ENCODE measurements around the gene ZSCAN21.

The ZSCAN21 gene

DNA sequence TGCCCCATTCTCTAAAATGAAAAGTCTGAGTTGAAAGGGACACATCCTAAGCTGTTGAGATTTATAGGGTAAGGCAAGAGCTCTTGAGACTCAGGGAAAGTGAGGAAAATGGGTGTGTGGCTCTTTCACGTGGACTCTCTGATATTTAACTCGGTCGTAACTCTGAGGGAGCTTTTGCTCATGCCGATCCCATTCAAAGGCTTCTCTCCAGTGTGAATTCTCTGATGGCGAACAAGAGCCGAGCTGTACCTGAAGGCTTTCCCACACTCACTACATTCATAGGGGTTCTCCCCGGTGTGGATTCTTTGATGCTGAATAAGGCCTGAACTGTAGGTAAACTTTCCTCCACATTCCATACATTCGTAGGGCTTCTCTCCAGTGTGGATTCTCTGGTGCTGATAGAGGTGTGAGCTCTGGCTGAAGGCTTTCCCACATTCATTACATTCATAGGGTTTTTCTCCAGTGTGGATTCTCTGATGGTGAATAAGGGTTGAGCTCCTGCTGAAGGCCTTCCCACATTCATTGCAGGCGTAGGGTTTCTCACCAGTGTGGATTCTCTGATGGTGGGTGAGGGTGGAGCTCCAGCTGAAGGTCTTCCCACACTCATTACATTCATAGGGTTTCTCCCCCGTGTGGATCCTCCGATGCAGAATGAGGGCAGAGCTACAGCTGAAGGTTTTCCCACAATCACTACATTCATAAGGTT lies 21.6 kb downstream of the ZSCAN21 start:
- H3K27ac ChIP-seq: no peak overlapping the region
- DNase-seq (ENCODE audit: low read depth, low spot score): no peak

DNA sequence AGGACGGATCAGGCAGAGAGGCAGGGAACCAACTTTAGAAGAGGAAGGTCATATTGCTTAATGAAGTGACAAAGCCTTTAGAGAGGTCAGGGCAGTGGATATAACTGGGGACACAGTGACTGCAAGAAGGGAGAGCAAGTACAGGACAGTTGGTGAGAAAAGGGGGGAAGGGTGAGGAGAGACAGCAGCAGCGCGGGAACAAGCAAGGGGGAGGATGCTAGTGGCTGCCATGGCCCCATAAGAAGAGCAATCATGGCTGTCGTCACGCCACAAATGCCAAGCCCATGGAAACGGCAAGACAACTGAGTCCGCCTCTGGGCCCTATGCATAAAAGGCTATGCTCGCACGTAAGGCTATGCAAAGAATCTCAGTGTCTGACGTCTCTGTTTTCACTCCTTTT lies 22.9 kb downstream of the ZSCAN21 start:
- no peak overlapping the region for H3K27ac ChIP-seq
- no peak for DNase-seq (ENCODE audit: low read depth, low spot score)

DNA sequence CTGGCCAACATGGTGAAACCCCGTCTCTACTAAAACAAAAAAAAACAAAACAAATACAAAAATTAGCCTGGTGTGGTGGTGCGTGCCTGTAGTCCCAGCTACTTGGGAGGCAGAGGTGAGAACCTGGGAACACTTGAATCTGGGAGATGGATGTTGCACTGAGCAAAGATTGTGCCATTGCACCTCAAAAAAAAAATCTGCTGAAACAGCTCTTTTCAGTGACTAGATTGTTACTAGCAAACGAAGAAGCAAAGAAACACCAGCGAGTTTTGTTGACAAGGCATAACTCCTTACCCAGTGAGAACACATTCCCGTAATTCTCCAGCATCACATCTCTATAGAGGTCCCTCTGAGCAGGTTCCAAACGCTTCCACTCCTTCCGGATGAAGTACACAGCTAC lies 25.3 kb downstream of the ZSCAN21 start:
- DNase-seq (ENCODE audit: low read depth, low spot score): no peak

DNA sequence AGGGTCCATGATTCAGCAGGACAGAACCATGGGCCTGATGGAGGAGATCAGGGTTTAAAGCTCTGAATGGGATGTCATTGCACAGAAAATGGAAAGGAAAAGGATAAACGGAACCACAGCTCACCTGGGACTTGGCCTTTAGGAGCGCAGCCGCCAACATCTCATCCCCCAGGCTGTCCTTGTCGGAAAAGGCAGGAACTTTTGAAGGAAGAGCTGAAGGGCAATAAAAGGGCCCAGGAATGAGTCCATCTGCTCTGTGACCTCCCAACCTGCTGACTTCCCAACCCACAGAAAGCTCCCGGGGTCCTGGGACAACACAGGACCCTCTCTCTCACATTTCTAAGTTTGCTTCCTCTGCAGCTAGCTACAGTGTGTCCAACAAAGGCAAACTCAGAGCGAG lies 25.8 kb downstream of the ZSCAN21 start:
- no peak overlapping the region for H3K27ac ChIP-seq
- no peak for DNase-seq (ENCODE audit: low read depth, low spot score)

More for the DNA sequence above, 25.3 kb downstream of the ZSCAN21 start:
- H3K27ac ChIP-seq: no peak overlapping the region

DNA sequence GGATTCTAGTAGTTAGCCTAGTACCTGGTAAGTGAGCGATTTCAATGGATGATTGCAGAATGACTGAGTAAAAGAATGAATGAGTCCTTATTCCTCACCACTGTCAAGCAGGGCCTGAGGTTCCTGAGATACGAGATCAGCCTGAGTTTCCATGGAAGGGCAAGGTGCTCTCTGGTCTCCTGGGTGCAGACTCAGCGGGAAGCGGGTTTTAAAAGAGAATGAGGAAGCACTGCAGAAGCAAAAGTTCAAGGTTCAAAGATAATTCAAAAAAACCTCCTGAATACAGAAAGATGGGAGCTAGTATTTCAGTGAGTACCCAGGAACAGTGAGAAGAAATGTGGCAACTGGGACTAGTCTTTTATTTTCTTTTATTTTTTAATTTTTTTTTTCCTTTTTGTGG lies 27.6 kb downstream of the ZSCAN21 start:
- DNase-seq (ENCODE audit: low read depth, low spot score): no peak
- H3K27ac ChIP-seq: no peak overlapping the region

DNA sequence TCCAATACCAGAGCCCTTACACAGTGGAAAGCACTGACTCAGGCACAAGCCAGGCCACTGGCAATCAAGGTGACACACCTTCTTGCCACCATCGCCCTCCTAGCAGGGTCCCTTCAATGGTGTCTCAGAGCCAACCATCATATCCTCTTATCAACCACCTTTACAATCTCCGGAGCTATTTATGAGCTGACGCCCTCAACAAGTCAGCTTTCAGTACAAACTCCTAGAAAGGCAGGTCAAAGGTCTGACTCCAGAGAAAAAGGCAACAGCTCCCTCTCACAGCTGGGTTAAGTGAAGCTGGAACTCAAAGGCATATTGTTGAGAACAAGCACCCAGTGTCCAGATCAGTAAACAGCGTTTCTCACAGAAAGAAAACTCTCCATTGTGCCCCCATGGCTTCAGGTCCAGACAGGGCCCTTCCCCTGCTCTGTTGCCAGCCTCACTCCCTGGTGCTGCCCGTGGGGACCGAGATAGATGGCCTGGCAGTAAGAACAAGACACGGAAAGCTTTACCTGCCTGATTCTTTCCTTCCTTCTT lies 29.5 kb downstream of the ZSCAN21 start:
- no peak overlapping the region for H3K27ac ChIP-seq
- no peak for DNase-seq (ENCODE audit: low read depth, low spot score)

DNA sequence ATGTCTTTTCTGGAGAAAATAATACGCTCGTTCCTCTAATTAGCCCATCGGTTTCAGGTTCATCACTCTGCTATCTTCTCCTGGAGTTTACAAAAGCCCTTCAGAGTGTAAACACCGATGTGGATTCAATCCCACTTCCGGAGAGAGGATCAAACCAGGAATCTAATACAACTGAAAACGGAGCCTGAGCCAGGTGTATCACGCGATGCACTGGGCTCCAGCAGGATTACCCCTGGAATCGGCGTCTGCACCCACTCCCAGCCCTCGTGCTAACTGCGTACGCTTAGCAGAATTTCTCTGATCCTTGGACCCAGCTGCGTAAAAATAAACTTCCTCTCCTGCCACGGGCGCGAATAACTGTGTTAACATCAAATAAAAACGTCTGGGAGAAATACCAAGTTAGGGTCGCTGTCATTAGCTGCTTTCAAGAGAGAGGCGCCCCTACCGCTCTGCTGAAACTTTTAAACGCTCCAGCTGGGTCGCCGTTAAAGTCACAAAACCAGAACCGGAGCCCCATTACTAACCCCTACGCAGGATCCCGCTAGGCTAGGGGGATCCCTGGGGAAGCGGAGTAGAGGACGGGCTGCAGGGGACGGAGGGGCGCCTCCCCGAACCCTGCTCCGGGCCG lies 31.4 kb downstream of the ZSCAN21 start:
- DNase-seq (ENCODE audit: low read depth, low spot score): no peak
- peak overlapping the region; percentile 59 for H3K27ac ChIP-seq

DNA sequence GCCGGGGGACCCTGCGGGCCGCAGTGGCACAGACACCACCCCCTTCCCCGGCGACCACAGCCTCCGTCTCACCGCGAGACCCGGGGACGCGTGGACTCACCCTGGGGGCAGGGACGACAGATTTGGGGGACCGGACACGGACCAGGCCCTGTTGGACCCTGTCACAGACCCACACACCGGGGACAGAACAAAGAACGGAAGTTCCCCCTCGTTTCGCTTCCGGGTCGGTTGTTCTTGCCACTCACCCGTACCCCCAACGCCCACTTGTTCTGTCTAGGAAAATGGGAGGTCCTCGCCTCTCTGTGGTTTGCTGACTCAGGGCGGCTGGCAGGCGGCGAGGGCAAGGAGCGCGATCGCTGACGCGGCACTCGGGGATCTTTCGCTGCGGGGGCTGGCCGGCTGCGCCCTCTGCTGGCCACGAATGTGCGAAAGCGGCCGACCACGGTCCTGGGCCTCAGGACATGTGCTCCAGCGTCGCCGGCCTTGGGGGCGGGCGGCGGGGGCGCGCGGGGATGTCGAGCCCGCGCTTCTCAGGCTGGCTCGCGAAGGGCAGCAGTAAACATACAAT lies 32.0 kb downstream of the ZSCAN21 start, which contains the start of gene ZNF3:
Gene ZNF3, minus strand, starts transcription at position 189 of the 568 bp plus-strand sequence. CDS start 4,366 bp downstream, outside the sequence.
- peak; percentile 92 for DNase-seq (ENCODE audit: low read depth, low spot score)
- H3K27ac ChIP-seq: peak within 1 kb of the TSS; percentile 59

DNA sequence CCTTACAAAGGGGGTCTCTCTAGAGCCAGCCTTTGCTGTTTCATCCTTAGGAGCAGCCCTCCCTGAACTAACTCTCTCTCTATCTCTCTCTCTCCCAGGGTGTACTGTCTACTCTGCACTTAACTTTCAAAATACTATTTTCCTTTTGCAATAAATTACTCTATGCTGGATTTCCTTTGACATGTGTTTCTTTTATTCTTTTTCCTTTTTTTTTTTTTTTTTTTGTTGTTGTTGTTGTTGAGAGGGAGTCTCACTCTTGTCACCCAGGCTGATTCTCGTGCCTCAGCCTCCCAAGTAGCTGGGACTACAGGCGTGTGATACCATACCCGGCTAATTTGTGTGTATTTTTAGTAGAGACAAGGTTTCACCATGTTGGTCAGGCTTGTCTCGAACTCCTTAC lies 33.4 kb downstream of the ZSCAN21 start:
- DNase-seq (ENCODE audit: low read depth, low spot score): no peak
- peak overlapping the region; percentile 59 for H3K27ac ChIP-seq

DNA sequence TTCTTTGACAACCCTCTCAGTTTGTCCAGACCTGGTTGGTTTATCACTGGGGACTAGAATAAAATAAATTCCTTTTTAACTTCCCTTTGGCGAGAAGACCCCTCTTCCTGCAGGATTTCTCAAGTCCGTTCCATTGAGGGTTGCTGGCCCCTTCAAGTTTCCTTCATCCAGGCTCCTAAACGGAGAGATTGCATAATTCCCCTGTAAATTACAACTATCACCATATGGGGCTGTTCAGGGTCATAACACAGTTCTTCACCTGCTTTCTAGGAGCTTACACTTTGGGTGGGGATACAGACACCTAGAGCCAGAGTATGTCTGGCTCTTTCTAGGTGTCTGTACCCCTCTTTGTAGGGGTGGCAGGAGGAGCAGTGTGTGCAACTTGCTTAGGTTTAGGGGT lies 35.9 kb downstream of the ZSCAN21 start:
- H3K27ac ChIP-seq: no peak overlapping the region
- DNase-seq (ENCODE audit: low read depth, low spot score): no peak

DNA sequence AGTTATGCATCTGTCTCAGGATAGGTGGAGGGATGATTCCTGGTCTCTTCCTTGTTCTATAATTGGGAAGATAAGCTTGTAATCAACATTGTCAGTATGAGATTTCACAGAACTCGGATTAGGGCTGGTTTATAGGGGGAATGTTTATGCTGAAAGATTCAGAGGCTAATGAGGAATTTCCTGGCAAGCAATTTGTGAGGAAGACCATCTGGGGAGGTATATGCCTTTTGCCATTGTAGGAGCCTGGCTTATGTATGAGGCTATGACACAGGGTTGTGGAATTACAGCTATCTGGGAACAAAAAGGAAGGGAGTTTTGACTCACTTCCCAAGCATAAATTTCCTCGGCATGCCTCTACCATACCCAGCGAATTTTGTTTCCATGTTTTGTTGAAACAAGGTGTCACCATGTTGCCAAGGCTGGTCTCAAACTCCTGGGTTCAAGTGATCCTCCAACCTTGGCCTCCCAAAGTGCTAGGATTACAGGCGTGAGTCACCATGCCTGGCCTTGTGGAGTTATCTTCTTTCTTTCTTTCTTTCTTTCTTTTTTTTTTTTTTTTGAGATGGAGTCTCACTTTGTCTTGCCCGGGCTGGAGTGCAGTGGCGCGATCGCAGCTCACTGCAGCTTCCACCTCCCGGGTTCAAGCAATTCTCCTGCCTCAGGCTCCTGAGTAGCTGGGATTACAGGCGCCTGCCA lies 37.6 kb downstream of the ZSCAN21 start:
- peak overlapping the region; percentile 94 for H3K27ac ChIP-seq
- DNase-seq (ENCODE audit: low read depth, low spot score): no peak

DNA sequence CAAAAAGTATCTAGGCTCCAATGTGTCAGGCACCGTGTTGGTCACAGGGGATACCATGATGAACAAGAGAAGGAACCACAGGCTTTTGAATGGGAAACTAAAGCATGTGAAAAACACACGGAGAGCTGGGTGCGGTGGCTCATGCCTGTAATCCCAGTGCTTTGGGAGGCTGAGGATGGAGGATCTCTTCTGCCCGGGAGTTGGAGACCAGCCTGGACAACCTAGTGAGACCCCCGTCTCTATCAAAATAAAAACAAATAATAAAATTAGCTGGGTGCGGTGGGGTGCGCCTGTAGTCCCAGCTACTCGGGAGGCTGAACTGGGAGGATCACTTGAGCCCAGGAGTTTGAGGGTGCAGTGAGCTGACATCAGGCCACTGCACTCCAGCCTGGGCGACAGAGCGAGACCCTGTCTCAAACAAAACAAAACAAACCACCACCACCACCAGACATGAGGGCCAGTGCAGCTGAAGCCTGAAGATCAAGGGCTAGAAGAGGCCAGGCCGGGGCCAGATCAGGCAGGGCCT lies 38.6 kb downstream of the ZSCAN21 start:
- no peak for DNase-seq (ENCODE audit: low read depth, low spot score)
- peak overlapping the region; percentile 94 for H3K27ac ChIP-seq

DNA sequence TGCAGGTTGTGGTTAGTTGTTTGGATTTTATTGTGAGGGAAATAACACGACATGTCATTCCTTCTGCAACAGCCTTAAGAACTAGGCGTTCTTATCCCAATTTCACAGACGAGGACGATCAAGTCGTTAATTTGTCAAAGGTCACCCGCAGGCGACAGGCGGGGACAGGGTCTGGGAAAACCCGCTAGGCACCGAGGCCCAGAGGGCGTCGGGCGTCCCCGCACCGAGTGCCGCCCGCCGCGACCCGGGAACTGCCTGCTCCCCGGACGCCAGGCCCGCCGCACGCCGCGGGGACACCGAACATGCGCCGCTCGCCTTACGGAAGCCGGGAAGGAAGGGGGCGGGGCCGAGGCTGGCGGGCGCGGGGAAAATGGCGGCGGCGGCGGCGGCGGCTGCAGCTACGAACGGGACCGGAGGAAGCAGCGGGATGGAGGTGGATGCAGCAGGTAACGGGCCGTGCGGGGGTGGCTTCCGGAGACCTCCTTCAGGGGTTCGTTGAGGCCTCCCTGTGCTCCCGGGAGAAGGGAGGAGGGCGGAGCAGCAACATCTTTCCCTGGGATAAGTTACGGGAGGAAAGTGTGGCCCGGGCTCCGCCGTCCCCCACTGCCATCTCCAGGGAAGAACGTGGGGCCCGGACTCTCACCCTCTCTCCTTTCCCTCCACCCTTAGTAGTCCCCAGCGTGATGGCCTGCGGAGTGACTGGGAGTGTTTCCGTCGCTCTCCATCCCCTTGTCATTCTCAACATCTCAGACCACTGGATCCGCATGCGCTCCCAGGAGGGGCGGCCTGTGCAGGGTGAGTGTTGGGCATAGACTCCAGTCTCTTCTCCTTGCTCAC lies 39.3 kb downstream of the ZSCAN21 start, which contains the start of gene COPS6:
Gene COPS6, plus strand, starts transcription at position 349 of the 837 bp plus-strand sequence. Its CDS starts 22 bp downstream, at position 371.
- no peak for DNase-seq (ENCODE audit: low read depth, low spot score)

DNA sequence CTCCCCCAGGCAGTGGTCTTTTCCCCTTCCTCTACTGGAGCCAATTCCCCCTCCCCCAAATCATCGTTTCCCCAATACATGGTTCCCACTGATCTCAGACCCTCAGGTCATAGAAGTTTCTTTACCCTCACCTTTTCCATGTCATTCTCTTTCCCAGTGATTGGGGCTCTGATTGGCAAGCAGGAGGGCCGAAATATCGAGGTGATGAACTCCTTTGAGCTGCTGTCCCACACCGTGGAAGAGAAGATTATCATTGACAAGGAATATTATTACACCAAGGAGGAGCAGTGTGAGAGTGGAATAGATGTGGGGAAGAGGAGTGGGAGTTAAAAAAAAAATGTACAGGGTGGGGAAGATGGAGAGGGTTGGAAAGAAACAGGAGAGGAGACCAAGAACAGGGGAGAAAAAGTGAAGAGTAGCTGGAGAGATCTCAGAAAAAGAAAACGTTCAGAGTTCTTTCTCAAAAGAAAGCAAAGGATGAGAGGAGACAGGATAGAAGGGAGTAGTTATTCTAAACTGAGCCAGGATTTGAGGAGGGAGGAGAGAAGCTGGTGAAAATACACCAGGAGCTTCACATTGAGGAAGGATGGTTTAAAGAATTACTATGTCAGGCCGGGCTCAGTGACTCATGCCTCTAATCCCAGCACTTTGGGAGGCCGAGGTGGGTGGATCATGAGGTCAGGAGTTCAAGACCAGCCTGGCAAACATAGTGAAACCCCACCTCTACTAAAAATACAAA lies 40.1 kb downstream of the ZSCAN21 start:
- DNase-seq (ENCODE audit: low read depth, low spot score): no peak
- H3K27ac ChIP-seq: peak overlapping the region; percentile 94

More for the DNA sequence above, 39.3 kb downstream of the ZSCAN21 start, which contains the start of gene COPS6:
- peak within 1 kb of the TSS; percentile 94 for H3K27ac ChIP-seq

DNA sequence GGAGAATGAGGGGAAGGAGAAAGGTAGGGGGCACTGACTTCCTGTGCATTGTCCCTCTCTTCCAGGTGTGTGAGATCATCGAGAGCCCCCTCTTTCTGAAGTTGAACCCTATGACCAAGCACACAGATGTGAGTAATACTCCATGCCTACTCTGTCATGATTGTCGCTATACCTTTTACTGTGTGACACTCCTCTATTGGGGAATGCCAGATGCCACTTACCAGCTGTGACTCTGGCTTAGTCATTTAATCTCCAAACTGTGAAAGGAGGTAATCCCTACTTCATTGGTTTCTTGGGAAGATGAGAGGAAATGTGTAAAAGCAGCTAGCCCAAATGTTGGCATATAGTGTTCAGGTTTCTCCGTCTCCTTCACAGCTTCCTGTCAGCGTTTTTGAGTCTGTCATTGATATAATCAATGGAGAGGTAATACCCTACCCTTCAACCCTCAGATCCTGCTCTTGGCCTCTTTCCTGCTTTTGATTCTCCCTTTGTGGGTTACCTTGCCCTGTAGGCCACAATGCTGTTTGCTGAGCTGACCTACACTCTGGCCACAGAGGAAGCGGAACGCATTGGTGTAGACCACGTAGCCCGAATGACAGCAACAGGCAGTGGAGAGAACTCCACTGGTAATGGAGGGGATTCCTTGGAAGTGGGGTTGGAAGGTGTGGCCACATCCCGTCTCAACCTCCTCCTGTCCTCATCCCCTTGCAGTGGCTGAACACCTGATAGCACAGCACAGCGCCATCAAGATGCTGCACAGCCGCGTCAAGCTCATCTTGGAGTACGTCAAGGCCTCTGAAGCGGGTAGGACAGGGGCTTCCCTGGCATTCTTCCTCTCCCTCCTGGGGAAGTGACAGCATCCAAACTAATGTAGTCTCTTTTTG lies 41.2 kb downstream of the ZSCAN21 start:
- H3K27ac ChIP-seq: peak overlapping the region; percentile 94
- DNase-seq (ENCODE audit: low read depth, low spot score): no peak

DNA sequence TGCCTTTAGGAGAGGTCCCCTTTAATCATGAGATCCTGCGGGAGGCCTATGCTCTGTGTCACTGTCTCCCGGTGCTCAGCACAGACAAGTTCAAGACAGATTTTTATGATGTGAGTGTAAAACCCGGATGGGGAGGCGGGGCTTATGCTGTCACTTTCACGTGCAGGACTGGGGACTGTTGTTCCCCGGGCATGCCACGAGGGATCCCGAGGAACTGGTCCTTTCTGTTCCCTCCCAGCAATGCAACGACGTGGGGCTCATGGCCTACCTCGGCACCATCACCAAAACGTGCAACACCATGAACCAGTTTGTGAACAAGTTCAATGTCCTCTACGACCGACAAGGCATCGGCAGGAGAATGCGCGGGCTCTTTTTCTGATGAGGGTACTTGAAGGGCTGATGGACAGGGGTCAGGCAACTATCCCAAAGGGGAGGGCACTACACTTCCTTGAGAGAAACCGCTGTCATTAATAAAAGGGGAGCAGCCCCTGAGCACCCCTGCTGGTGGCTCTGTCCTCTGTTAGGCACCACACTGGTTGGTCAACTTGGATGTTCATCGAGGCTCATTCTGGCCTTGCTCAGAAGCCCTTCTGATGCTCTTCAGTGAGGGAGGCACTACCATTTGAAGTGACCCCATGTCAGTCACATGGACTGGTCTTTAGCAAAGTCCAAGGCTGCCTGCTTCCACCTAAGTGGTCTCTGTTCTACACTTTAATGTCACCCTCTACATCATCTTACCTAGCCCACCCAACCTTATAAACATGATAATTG lies 42.0 kb downstream of the ZSCAN21 start:
- DNase-seq (ENCODE audit: low read depth, low spot score): no peak
- H3K27ac ChIP-seq: peak overlapping the region; percentile 94

DNA sequence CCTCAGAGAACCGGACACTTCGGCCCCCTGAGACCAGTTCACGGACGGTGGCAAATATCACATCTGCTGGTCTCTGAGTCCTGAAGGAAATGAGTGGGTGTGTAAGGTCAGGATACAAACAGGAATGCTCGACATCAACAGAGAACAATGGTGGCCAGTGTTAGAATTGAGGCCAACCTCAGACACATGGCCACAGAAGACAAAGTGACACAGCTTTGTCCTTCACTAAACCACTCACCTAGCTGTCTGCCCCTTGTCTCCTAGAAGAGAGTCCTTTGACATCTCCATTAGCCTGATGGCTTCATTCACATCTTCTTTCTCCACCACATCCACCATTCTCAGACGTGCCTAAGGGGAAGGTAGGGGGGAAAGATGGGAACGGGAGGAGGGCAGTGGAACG lies 43.5 kb downstream of the ZSCAN21 start:
- no peak overlapping the region for H3K27ac ChIP-seq
- no peak for DNase-seq (ENCODE audit: low read depth, low spot score)

All from epithelial cell of prostate (primary cell).